SH-SY5Y (cell line): ENCODE results near the gene LTK.

Source experiments
- GATA2 ChIP-seq: IDR thresholded peaks from 2 replicates; pipeline ENCODE4 v1.6.1; 2011; ENCODE audit warnings: mild to moderate bottlenecking, low read depth, low read length
- GATA3 ChIP-seq: IDR thresholded peaks from 2 replicates; pipeline ENCODE4 v1.6.1; 2011; ENCODE audit warnings: low read depth, mild to moderate bottlenecking, low read length, moderate library complexity

DNA sequence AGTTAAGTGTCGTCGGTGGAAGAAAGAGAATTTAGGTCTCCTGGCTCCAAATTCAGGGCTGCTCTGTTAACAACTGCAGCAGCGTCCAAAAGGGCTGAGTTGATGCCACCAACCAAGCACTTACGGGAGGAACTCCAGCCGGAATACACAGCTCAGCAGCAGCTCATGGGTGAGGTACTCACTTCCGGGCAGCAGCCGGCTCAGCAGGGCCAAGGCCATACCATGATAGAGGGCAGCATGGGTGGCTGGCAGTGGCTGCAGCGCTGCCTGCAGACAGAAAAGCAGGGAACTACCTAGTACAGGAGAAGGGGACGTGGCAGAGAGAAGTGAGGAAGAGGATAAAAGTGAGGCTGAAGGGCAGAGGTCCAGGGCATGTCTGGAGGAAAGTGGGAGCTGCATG lies 8.0 kb upstream of the LTK start:
- TF ChIP-seq GATA2 (no peak), GATA3 (no peak)
